ENCODE measurements around the gene ADAMTS12. TPM values are rescaled to one million over a fixed set of nuclear protein-coding genes. Genes with fewer than 3 reads are reported as not detected.

The ADAMTS12 gene
- polyA plus RNA-seq, 1 donor (not counting 4 experiments of a cell fraction or from before 2014, with no cell fraction given): 0.49 TPM

- no peaks in the 10 kb centered on the region for H3K36me3 ChIP-seq (ENCODE audit: control insufficient read depth in 2 of 2, extremely low read depth in 1 of 2, insufficient read depth in 2 of 2, low read length in 2 of 2)
- H3K9me1 ChIP-seq (ENCODE audit: control insufficient read depth, extremely low read depth, insufficient read depth, low read length): no peaks in the 10 kb centered on the region
- FAIRE-seq: no peak
- H3K9me3 ChIP-seq (ENCODE audit: control insufficient read depth, low read depth, low read length): no peaks in the 10 kb centered on the region
- no peaks in the 10 kb centered on the region for H3K27me3 ChIP-seq (ENCODE audit: control insufficient read depth, extremely low read depth, insufficient read depth, low read length)
- no peak for TF ChIP-seq EZH2 (IDR thresholded peaks at IDR 0.05; ENCODE audit: low read length)
- TF ChIP-seq CTCF (optimal IDR thresholded peaks at IDR 0.05 in 1 of 3, IDR thresholded peaks at IDR 0.05 in 1 of 3, conservative IDR thresholded peaks at IDR 0.05 in 1 of 3; ENCODE audit: extremely low read depth in 1 of 3, insufficient read depth in 2 of 3, low read length in 3 of 3): no peak
- H3K9ac ChIP-seq (ENCODE audit: control insufficient read depth, extremely low read depth, insufficient read depth, low read length): no peak overlapping the region
- no peak overlapping the region for H3K4me3 ChIP-seq (ENCODE audit: control insufficient read depth in 2 of 3, extremely low read depth in 1 of 3, insufficient read depth in 2 of 3, low read depth in 1 of 3, low read length in 3 of 3)
- H2AFZ ChIP-seq (ENCODE audit: control insufficient read depth, low read length): no peak overlapping the region
- no peaks in the 10 kb centered on the region for H3K4me1 ChIP-seq (ENCODE audit: control insufficient read depth, extremely low read depth, insufficient read depth, low read length)
- dilution Hi-C loops (cut with MboI; ENCODE audit: extremely low pct_ligation_motif_present, low sequenced_read_pairs): no loop called here
- no peaks in the 10 kb centered on the region for H4K20me1 ChIP-seq (ENCODE audit: control insufficient read depth, extremely low read depth, insufficient read depth, low read length)
- no peak for DNase-seq (ENCODE audit: low read depth, low spot score)
- no peak overlapping the region for H3K4me2 ChIP-seq (ENCODE audit: control insufficient read depth, extremely low read depth, insufficient read depth, low read depth, low read length)
- no peaks in the 10 kb centered on the region for H3K79me2 ChIP-seq (ENCODE audit: control insufficient read depth, insufficient read depth, low read length)
- H3K27ac ChIP-seq (ENCODE audit: control insufficient read depth, insufficient read depth, low read length): no peak overlapping the region
Observed at GRCh38 chr5:33536802-33537201, 355.0 kb downstream of the ADAMTS12 start.

- no peaks in the 10 kb centered on the region for H3K79me2 ChIP-seq (ENCODE audit: control insufficient read depth, insufficient read depth, low read length)
- no peaks in the 10 kb centered on the region for H4K20me1 ChIP-seq (ENCODE audit: control insufficient read depth, extremely low read depth, insufficient read depth, low read length)
- H3K27me3 ChIP-seq (ENCODE audit: control insufficient read depth, extremely low read depth, insufficient read depth, low read length): no peaks in the 10 kb centered on the region
- no peaks in the 10 kb centered on the region for H3K36me3 ChIP-seq (ENCODE audit: control insufficient read depth in 2 of 2, extremely low read depth in 1 of 2, insufficient read depth in 2 of 2, low read length in 2 of 2)
- dilution Hi-C loops (cut with MboI; ENCODE audit: extremely low pct_ligation_motif_present, low sequenced_read_pairs): no loop called here
- TF ChIP-seq CTCF (optimal IDR thresholded peaks at IDR 0.05 in 1 of 3, IDR thresholded peaks at IDR 0.05 in 1 of 3, conservative IDR thresholded peaks at IDR 0.05 in 1 of 3; ENCODE audit: extremely low read depth in 1 of 3, insufficient read depth in 2 of 3, low read length in 3 of 3) (no peak), EZH2 (IDR thresholded peaks at IDR 0.05; ENCODE audit: low read length) (no peak)
- no peaks in the 10 kb centered on the region for H3K9me1 ChIP-seq (ENCODE audit: control insufficient read depth, extremely low read depth, insufficient read depth, low read length)
- FAIRE-seq (no peak), DNase-seq (ENCODE audit: low read depth, low spot score) (no peak)
- H3K4me3 ChIP-seq (ENCODE audit: control insufficient read depth in 2 of 3, extremely low read depth in 1 of 3, insufficient read depth in 2 of 3, low read depth in 1 of 3, low read length in 3 of 3): no peak overlapping the region
- H3K9me3 ChIP-seq (ENCODE audit: control insufficient read depth, low read depth, low read length): no peaks in the 10 kb centered on the region
- no peak overlapping the region for H3K4me2 ChIP-seq (ENCODE audit: control insufficient read depth, extremely low read depth, insufficient read depth, low read depth, low read length)
- H3K4me1 ChIP-seq (ENCODE audit: control insufficient read depth, extremely low read depth, insufficient read depth, low read length): no peaks in the 10 kb centered on the region
- no peak overlapping the region for H3K9ac ChIP-seq (ENCODE audit: control insufficient read depth, extremely low read depth, insufficient read depth, low read length)
- H2AFZ ChIP-seq (ENCODE audit: control insufficient read depth, low read length): no peak overlapping the region
- no peak overlapping the region for H3K27ac ChIP-seq (ENCODE audit: control insufficient read depth, insufficient read depth, low read length)
Observed at GRCh38 chr5:33531824-33532223, 360.0 kb downstream of the ADAMTS12 start.
